Neural progenitor cell (in vitro differentiated cells): ENCODE results near the gene FMN1. TPM values are rescaled to one million over a fixed set of nuclear protein-coding genes. Genes with fewer than 3 reads are reported as not detected.

ENCODE experiments used
- DNase-seq: peaks from one replicate; pipeline ENCODE4 v3.0.0-alpha.2; 2016; ENCODE audit warnings: low spot score
- H2AFZ ChIP-seq: fragments of 200-600 bp; sonication (generic); replicated peaks from 2 replicates; pipeline ENCODE4 v1.6.1; 2016; ENCODE audit warnings: antibody characterized with exemption
- H3F3A ChIP-seq: fragments of 200-600 bp; sonication (generic); 2 replicates; pipeline ENCODE4 v1.6.1; 2016; ENCODE audit warnings: antibody characterized with exemption, low read depth
- H3K27ac ChIP-seq: fragments of 200-600 bp; sonication (generic); 2 replicates; pipeline ENCODE4 v1.5.1; 2016; ENCODE audit warnings: mild to moderate bottlenecking
- H3K27me3 ChIP-seq: fragments of 200-600 bp; sonication (generic); 2 replicates; pipeline ENCODE4 v1.6.1; 2016; ENCODE audit warnings: mild to moderate bottlenecking, moderate library complexity
- H3K36me3 ChIP-seq: fragments of 200-600 bp; sonication (generic); 2 replicates; pipeline ENCODE4 v1.5.1; 2016
- H3K4me1 ChIP-seq: fragments of 200-600 bp; sonication (generic); 2 replicates; pipeline ENCODE4 v1.6.1; 2016; ENCODE audit warnings: mixed run types
- H3K4me2 ChIP-seq: fragments of 200-600 bp; sonication (generic); 2 replicates; pipeline ENCODE4 v1.6.1; 2016
- H3K4me3 ChIP-seq: fragments of 200-600 bp; sonication (generic); 2 replicates; pipeline ENCODE4 v1.5.1; 2016
- H3K79me2 ChIP-seq: fragments of 200-600 bp; sonication (generic); 2 replicates; pipeline ENCODE4 v1.6.1; 2016; ENCODE audit warnings: low read depth
- H3K9ac ChIP-seq: fragments of 200-600 bp; sonication (generic); 2 replicates; pipeline ENCODE4 v1.6.1; 2016
- H3K9me3 ChIP-seq: fragments of 200-600 bp; sonication (generic); 2 replicates; pipeline ENCODE4 v1.5.1; 2016; ENCODE audit warnings: low read depth
- H4K20me1 ChIP-seq: fragments of 200-600 bp; sonication (generic); 2 replicates; pipeline ENCODE4 v1.6.1; 2016; ENCODE audit warnings: low read depth
- H3K27ac Mint-ChIP-seq: 3 replicates; pipeline ENCODE4 v1.8.0; 2021; ENCODE audit warnings: mixed read lengths
- H3K27me3 Mint-ChIP-seq: 2 replicates; pipeline ENCODE4 v1.8.0; 2022; ENCODE audit warnings: low read depth, mild to moderate bottlenecking, inconsistent platforms, moderate library complexity, mixed read lengths; ENCODE audit not compliant: insufficient read depth
- H3K36me3 Mint-ChIP-seq: 3 replicates; pipeline ENCODE4 v1.8.0; 2021; ENCODE audit warnings: mixed read lengths
- H3K4me1 Mint-ChIP-seq: 3 replicates; pipeline ENCODE4 v1.8.0; 2021; ENCODE audit warnings: mixed read lengths
- H3K4me3 Mint-ChIP-seq: 3 replicates; pipeline ENCODE4 v1.8.0; 2021; ENCODE audit warnings: mild to moderate bottlenecking, moderate library complexity, mixed read lengths
- H3K9me3 Mint-ChIP-seq: 3 replicates; pipeline ENCODE4 v1.8.0; 2020; ENCODE audit warnings: mixed read lengths
- EZH2 ChIP-seq: fragments of 200-600 bp; sonication (generic); IDR thresholded peaks from 2 replicates; pipeline ENCODE4 v1.6.1; 2017; ENCODE audit warnings: antibody characterized with exemption, mild to moderate bottlenecking, moderate library complexity
- EZH2phosphoT487 ChIP-seq: fragments of 200-600 bp; sonication (generic); IDR thresholded peaks from 2 replicates; pipeline ENCODE4 v1.6.1; 2017; ENCODE audit warnings: antibody characterized with exemption
- total RNA-seq: library from RNA; depleted of rRNA; stranded (reverse); fragments of >200 nt; gene quantifications from 2 replicates; pipeline ENCODE4 v1.2.3, GENCODE V29; 2015; ENCODE audit warnings: low replicate concordance
- TF ChIP-seq, protein P1 (sequence below): fragments of 200-600 bp; sonication (generic); IDR thresholded peaks from 2 replicates; pipeline ENCODE4 v1.5.1; 2017; ENCODE audit warnings: antibody characterized with exemption, mild to moderate bottlenecking

Gene FMN1
- total RNA-seq, 1 donor from 2014 or later = 5.7 TPM

DNA sequence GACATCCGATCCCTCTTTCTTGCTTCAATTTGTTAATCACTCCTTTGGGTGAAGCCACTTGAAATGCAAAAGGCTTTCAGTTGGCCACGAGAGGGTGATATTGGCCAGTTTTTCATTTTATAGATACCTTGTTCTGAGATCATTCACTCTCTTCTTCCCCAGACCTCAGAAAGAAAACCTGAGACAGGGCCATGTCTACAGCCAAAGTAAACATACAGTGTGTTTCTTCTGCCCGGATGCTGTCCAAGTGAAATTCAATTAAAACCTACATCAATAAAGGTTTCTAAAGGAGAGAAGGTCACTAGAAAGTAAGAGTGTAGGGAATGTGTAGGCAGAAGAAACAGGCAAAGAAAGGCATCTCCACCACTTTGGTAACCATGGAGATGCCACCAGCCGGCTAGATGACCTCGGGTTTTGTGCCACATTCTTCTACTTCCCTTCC lies 39.5 kb upstream of the FMN1 start:
- no peaks in the 10 kb centered on the region for H3K79me2 ChIP-seq
- H3K4me2 ChIP-seq = no peak overlapping the region
- H3K4me3 Mint-ChIP-seq = no peak overlapping the region
- no peaks in the 10 kb centered on the region for H3K36me3 ChIP-seq
- H3K27ac ChIP-seq = no peak overlapping the region
- H3K4me1 Mint-ChIP-seq = peaks cover 2% of the 10 kb centered on the region
- no peaks in the 10 kb centered on the region for H3K27me3 ChIP-seq
- H3K4me1 ChIP-seq = no peaks in the 10 kb centered on the region
- H3K27me3 Mint-ChIP-seq = no peaks in the 10 kb centered on the region
- no peaks in the 10 kb centered on the region for H3F3A ChIP-seq
- no peaks in the 10 kb centered on the region for H4K20me1 ChIP-seq
- no peaks in the 10 kb centered on the region for H3K9me3 ChIP-seq
- DNase-seq = peak; percentile 50
- H3K27ac Mint-ChIP-seq = no peak overlapping the region
- H3K9me3 Mint-ChIP-seq = no peaks in the 10 kb centered on the region
- TF ChIP-seq EZH2 = no peak
- TF ChIP-seq, protein P1, sequence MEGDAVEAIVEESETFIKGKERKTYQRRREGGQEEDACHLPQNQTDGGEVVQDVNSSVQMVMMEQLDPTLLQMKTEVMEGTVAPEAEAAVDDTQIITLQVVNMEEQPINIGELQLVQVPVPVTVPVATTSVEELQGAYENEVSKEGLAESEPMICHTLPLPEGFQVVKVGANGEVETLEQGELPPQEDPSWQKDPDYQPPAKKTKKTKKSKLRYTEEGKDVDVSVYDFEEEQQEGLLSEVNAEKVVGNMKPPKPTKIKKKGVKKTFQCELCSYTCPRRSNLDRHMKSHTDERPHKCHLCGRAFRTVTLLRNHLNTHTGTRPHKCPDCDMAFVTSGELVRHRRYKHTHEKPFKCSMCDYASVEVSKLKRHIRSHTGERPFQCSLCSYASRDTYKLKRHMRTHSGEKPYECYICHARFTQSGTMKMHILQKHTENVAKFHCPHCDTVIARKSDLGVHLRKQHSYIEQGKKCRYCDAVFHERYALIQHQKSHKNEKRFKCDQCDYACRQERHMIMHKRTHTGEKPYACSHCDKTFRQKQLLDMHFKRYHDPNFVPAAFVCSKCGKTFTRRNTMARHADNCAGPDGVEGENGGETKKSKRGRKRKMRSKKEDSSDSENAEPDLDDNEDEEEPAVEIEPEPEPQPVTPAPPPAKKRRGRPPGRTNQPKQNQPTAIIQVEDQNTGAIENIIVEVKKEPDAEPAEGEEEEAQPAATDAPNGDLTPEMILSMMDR = peak; percentile 65
- no peaks in the 10 kb centered on the region for H3K36me3 Mint-ChIP-seq
- H3K4me3 ChIP-seq = no peak overlapping the region
- no peak overlapping the region for H3K9ac ChIP-seq
- no peak overlapping the region for H2AFZ ChIP-seq

DNA sequence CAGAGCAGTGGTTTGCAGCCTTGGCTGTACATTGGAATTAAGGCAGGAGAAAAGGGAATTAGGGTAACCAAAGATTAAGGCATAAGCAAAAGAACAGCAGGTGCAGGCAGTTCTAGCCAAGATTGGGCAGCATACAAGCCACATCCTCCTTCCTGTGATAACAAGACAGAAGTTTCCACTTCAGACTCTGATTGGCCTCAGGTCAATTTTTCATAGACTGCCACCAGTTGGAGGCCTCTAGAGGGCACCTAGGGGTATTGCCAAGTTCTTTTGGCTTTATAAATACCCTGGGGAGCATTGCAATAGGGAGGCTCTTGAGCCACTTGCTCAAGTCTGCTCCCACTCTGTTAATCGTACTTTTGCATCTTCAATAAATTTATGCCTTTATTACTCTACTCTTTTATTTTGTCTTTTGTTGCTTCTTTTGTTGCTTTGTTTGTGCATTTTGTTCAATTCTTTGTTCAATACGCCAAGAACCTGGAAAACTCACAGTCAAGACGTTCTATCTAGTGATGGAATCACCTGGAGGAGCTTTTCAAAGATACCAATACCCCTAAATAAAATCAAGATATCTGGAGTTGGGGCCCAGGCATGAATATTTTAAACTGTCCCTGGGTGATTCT lies 32.2 kb upstream of the FMN1 start:
- no peaks in the 10 kb centered on the region for H3K79me2 ChIP-seq
- TF ChIP-seq, protein P1 = peak; percentile 48
- TF ChIP-seq EZH2phosphoT487 = no peak
- H3K9me3 ChIP-seq = no peaks in the 10 kb centered on the region
- H3K4me1 ChIP-seq = peaks cover 16% of the 10 kb centered on the region
- H3F3A ChIP-seq = peaks cover 4% of the 10 kb centered on the region
- no peaks in the 10 kb centered on the region for H4K20me1 ChIP-seq
- no peaks in the 10 kb centered on the region for H3K36me3 Mint-ChIP-seq
- no peak overlapping the region for H2AFZ ChIP-seq
- no peak overlapping the region for H3K27ac ChIP-seq
- no peak overlapping the region for H3K4me2 ChIP-seq
- H3K9me3 Mint-ChIP-seq = no peaks in the 10 kb centered on the region
- H3K9ac ChIP-seq = no peak overlapping the region
- H3K27ac Mint-ChIP-seq = no peak overlapping the region
- peak; percentile 33 for DNase-seq
- H3K4me1 Mint-ChIP-seq = no peaks in the 10 kb centered on the region
- H3K36me3 ChIP-seq = no peaks in the 10 kb centered on the region
- no peak overlapping the region for H3K4me3 ChIP-seq
- H3K4me3 Mint-ChIP-seq = no peak overlapping the region
- H3K27me3 ChIP-seq = no peaks in the 10 kb centered on the region
- no peaks in the 10 kb centered on the region for H3K27me3 Mint-ChIP-seq

DNA sequence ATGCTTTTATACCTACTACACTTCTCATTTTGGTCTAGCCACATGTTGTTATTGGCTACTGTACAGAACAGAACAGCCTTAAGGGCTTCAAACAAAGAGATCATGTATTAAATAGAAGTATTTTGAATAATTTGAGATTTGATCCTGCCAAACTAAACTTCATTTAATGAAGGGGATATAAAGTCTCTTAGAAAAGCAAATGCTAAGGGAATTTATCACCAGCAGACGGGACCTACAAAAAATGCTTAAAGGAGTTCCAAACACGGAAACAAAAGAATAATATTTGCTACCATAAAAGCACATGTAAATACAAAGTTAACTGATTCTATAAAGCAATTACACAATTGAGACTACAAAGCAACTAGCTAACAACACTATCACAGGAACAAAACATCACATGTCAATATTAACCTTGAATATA lies 23.6 kb upstream of the FMN1 start:
- Histone ChIP-seq H3K79me2 (no peaks in the 10 kb centered on the region), H3F3A (no peaks in the 10 kb centered on the region), H3K4me3 (no peak overlapping the region), H2AFZ (no peak overlapping the region), H3K9ac (no peak overlapping the region), H4K20me1 (no peaks in the 10 kb centered on the region), H3K27me3 (no peaks in the 10 kb centered on the region), H3K4me2 (no peak overlapping the region), H3K4me1 (no peaks in the 10 kb centered on the region), H3K9me3 (no peaks in the 10 kb centered on the region), H3K27ac (no peak overlapping the region), H3K36me3 (no peaks in the 10 kb centered on the region)
- no peaks in the 10 kb centered on the region for H3K4me1 Mint-ChIP-seq
- DNase-seq = no peak
- H3K36me3 Mint-ChIP-seq = no peaks in the 10 kb centered on the region
- peaks cover 4% of the 10 kb centered on the region for H3K27me3 Mint-ChIP-seq
- no peak overlapping the region for H3K4me3 Mint-ChIP-seq
- TF ChIP-seq EZH2 (no peak), EZH2phosphoT487 (no peak)
- TF ChIP-seq, protein P1 = no peak
- peaks cover 2% of the 10 kb centered on the region for H3K9me3 Mint-ChIP-seq
- H3K27ac Mint-ChIP-seq = no peak overlapping the region
